ENCODE measurements around the gene GPR153. TPM values are rescaled to one million over a fixed set of nuclear protein-coding genes. Genes with fewer than 3 reads are reported as not detected.

GPR153 gene
- total RNA-seq, 2 donors from 2014 or later, result 2.3 to 4.9 TPM

- H3K36me3 ChIP-seq (replicated peaks in 1 of 2; ENCODE audit: insufficient read depth in 1 of 2, low read depth in 2 of 2), result no peaks in the 10 kb centered on the region
- TF ChIP-seq POLR2A (IDR thresholded peaks at IDR 0.05), result no peak
- no peak for TF ChIP-seq CTCF (IDR thresholded peaks at IDR 0.05)
- no peaks in the 10 kb centered on the region for H3K9me3 ChIP-seq
- DNase-seq, result no peak
- H3K4me1 ChIP-seq, result no peaks in the 10 kb centered on the region
- WGBS, 2 donors, result 80 to 88% methylated on average over 4 to 6 of the region's 6 CpGs
- intact Hi-C loops (cut with DNase I), result no loop called here
- no peak overlapping the region for H3K4me3 ChIP-seq
- ATAC-seq, result no peak
- no peaks in the 10 kb centered on the region for H3K27me3 ChIP-seq
- H3K27ac ChIP-seq, result no peak overlapping the region
Observed at GRCh38 chr1:6272868-6273267, 12.0 kb upstream of the GPR153 start.

GRCh38 chr1:6272452-6272851 lies 11.6 kb upstream of the GPR153 start:
- H3K9me3 ChIP-seq, result no peaks in the 10 kb centered on the region
- WGBS, 2 donors, result 85 to 90% methylated on average over 5 to 9 of the region's 9 CpGs
- intact Hi-C loops (cut with DNase I), result no loop called here

GRCh38 chr1:6271554-6271953 lies 10.7 kb upstream of the GPR153 start:
- H3K27ac ChIP-seq, result no peak overlapping the region
- intact Hi-C loops (cut with DNase I), result no loop called here
- H3K4me1 ChIP-seq, result no peaks in the 10 kb centered on the region
- H3K36me3 ChIP-seq (replicated peaks in 1 of 2; ENCODE audit: insufficient read depth in 1 of 2, low read depth in 2 of 2), result no peaks in the 10 kb centered on the region
- TF ChIP-seq POLR2A (IDR thresholded peaks at IDR 0.05), result no peak
- no peak for TF ChIP-seq CTCF (IDR thresholded peaks at IDR 0.05)
- no peak for DNase-seq
- H3K27me3 ChIP-seq, result no peaks in the 10 kb centered on the region
- H3K4me3 ChIP-seq, result no peak overlapping the region
- 86 to 91% methylated on average over 7 to 12 of the region's 12 CpGs for WGBS, 2 donors
- ATAC-seq, result no peak
- no peaks in the 10 kb centered on the region for H3K9me3 ChIP-seq

More at GRCh38 chr1:6272452-6272851, 11.6 kb upstream of the GPR153 start:
- Histone ChIP-seq H3K4me3 (no peak overlapping the region), H3K27ac (no peak overlapping the region), H3K36me3 (replicated peaks in 1 of 2; ENCODE audit: insufficient read depth in 1 of 2, low read depth in 2 of 2) (no peaks in the 10 kb centered on the region), H3K4me1 (no peaks in the 10 kb centered on the region), H3K27me3 (no peaks in the 10 kb centered on the region)
- no peak for ATAC-seq
- TF ChIP-seq CTCF (IDR thresholded peaks at IDR 0.05) (no peak), POLR2A (IDR thresholded peaks at IDR 0.05) (no peak)
- DNase-seq, result no peak

GRCh38 chr1:6271006-6271405 lies 10.1 kb upstream of the GPR153 start:
- WGBS, 2 donors, result 48 to 49% methylated on average over 4 of the region's 4 CpGs
- Histone ChIP-seq H3K27me3 (no peaks in the 10 kb centered on the region), H3K9me3 (no peaks in the 10 kb centered on the region), H3K27ac (no peak overlapping the region), H3K36me3 (replicated peaks in 1 of 2; ENCODE audit: insufficient read depth in 1 of 2, low read depth in 2 of 2) (no peaks in the 10 kb centered on the region), H3K4me3 (no peak overlapping the region), H3K4me1 (no peaks in the 10 kb centered on the region)
- TF ChIP-seq POLR2A (IDR thresholded peaks at IDR 0.05) (no peak), CTCF (IDR thresholded peaks at IDR 0.05) (no peak)
- intact Hi-C loops (cut with DNase I), result no loop called here
- DNase-seq (no peak), ATAC-seq (no peak)

GRCh38 chr1:6270401-6270800 lies 9.5 kb upstream of the GPR153 start:
- H3K9me3 ChIP-seq, result no peaks in the 10 kb centered on the region
- H3K27me3 ChIP-seq, result no peaks in the 10 kb centered on the region
- no peaks in the 10 kb centered on the region for H3K4me1 ChIP-seq
- intact Hi-C loops (cut with DNase I), result no loop called here
- H3K4me3 ChIP-seq, result no peak overlapping the region
- ATAC-seq (no peak), DNase-seq (no peak)
- WGBS, 2 donors, result 69 to 73% methylated on average over 2 to 8 of the region's 8 CpGs
- no peak overlapping the region for H3K27ac ChIP-seq
- no peaks in the 10 kb centered on the region for H3K36me3 ChIP-seq (replicated peaks in 1 of 2; ENCODE audit: insufficient read depth in 1 of 2, low read depth in 2 of 2)
- no peak for TF ChIP-seq POLR2A (IDR thresholded peaks at IDR 0.05)
- TF ChIP-seq CTCF (IDR thresholded peaks at IDR 0.05), result no peak
